DOHH2 (cell line): ENCODE measurements around the gene PON1.

Source experiments
- H3F3A ChIP-seq: fragments of 200-600 bp; sonication (generic), shearing (Covaris generic); 2 replicates; pipeline ENCODE4 v1.6.0; 2016; ENCODE audit warnings: antibody characterized with exemption, mild to moderate bottlenecking; ENCODE audit not compliant: control insufficient read depth, insufficient read depth
- H3K27ac ChIP-seq: fragments of 200-600 bp; sonication (generic); 2 replicates; pipeline ENCODE4 v1.5.1; 2014; ENCODE audit warnings: low read depth, mild to moderate bottlenecking, low read length, moderate library complexity
- H3K27me3 ChIP-seq: fragments of 200-600 bp; sonication (generic); 2 replicates; pipeline ENCODE4 v1.6.1; 2014; ENCODE audit warnings: mild to moderate bottlenecking, low read length, mixed read lengths; ENCODE audit not compliant: control insufficient read depth
- H3K36me3 ChIP-seq: fragments of 200-600 bp; sonication (generic); 2 replicates; pipeline ENCODE4 v1.6.1; 2014; ENCODE audit warnings: mild to moderate bottlenecking, low read length, moderate library complexity, mixed read lengths; ENCODE audit not compliant: control insufficient read depth
- H3K4me1 ChIP-seq: fragments of 200-600 bp; sonication (generic); 2 replicates; pipeline ENCODE4 v1.6.1; 2014; ENCODE audit warnings: mild to moderate bottlenecking, low read length, mixed read lengths; ENCODE audit not compliant: control insufficient read depth
- H3K4me2 ChIP-seq: fragments of 200-600 bp; sonication (generic); 2 replicates; pipeline ENCODE4 v1.6.0; 2014; ENCODE audit warnings: mild to moderate bottlenecking, low read length, moderate library complexity
- H3K4me3 ChIP-seq: fragments of 200-600 bp; sonication (generic); 2 replicates; pipeline ENCODE4 v1.5.1; 2014; ENCODE audit warnings: mild to moderate bottlenecking, low read length, mixed read lengths
- H3K79me2 ChIP-seq: fragments of 200-600 bp; sonication (generic); 2 replicates; pipeline ENCODE4 v1.6.1; 2014; ENCODE audit warnings: mild to moderate bottlenecking, low read length, mixed read lengths; ENCODE audit not compliant: control insufficient read depth
- H3K9me2 ChIP-seq: fragments of 200-600 bp; sonication (generic); replicated peaks from 2 replicates; pipeline ENCODE4 v1.6.1; 2014; ENCODE audit warnings: mild to moderate bottlenecking, low read length, mixed read lengths; ENCODE audit not compliant: control insufficient read depth
- H3K9me3 ChIP-seq: fragments of 200-600 bp; sonication (generic); 2 replicates; pipeline ENCODE4 v1.6.1; 2014; ENCODE audit warnings: antibody characterized with exemption, low read length, mixed read lengths; ENCODE audit not compliant: control insufficient read depth, insufficient read depth
- H4K20me1 ChIP-seq: fragments of 200-600 bp; sonication (generic); 2 replicates; pipeline ENCODE4 v1.6.0; 2014; ENCODE audit warnings: low read depth, mild to moderate bottlenecking, antibody characterized with exemption, low read length, moderate library complexity; ENCODE audit not compliant: control insufficient read depth, insufficient read depth
- EZH2phosphoT487 ChIP-seq: fragments of 200-600 bp; sonication (generic); IDR thresholded peaks from 2 replicates; pipeline ENCODE4 v1.6.1; 2017; ENCODE audit warnings: borderline replicate concordance, mild to moderate bottlenecking, antibody characterized with exemption, low read length, moderate library complexity, mixed read lengths
- TF ChIP-seq, protein P1 (sequence below): fragments of 200-600 bp; sonication (generic); IDR thresholded peaks from one replicate; pipeline ENCODE4 v1.5.1; 2014; ENCODE audit warnings: antibody characterized with exemption, mild to moderate bottlenecking, low read depth, low read length; ENCODE audit not compliant: poor library complexity, severe bottlenecking

PON1 gene

DNA sequence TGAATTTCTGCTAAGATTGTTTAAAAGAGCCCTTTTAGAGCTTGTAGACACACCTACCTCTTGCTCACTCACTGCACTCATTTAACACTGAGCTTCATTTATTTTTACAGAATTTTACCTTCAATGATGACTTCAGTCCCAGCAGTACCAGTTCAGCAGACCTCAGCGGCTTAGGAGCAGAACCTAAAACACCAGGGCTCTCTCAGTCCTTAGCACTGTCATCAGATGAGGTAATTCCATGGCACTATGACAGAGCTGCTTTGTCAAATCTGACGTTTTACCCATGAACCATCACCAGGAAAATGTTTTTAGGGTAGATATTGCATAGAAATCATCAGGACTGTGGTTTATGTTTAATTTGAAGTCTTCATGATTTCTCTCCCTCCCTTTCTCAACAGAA lies 38.2 kb downstream of the PON1 start:
- Histone ChIP-seq H4K20me1 (no peaks in the 10 kb centered on the region), H3K4me3 (no peak overlapping the region), H3K4me1 (no peaks in the 10 kb centered on the region), H3F3A (no peaks in the 10 kb centered on the region), H3K4me2 (no peak overlapping the region), H3K36me3 (no peaks in the 10 kb centered on the region), H3K27ac (no peak overlapping the region), H3K27me3 (no peaks in the 10 kb centered on the region), H3K9me3 (no peaks in the 10 kb centered on the region), H3K9me2 (no peaks in the 10 kb centered on the region), H3K79me2 (no peaks in the 10 kb centered on the region)
- TF ChIP-seq, protein P1, sequence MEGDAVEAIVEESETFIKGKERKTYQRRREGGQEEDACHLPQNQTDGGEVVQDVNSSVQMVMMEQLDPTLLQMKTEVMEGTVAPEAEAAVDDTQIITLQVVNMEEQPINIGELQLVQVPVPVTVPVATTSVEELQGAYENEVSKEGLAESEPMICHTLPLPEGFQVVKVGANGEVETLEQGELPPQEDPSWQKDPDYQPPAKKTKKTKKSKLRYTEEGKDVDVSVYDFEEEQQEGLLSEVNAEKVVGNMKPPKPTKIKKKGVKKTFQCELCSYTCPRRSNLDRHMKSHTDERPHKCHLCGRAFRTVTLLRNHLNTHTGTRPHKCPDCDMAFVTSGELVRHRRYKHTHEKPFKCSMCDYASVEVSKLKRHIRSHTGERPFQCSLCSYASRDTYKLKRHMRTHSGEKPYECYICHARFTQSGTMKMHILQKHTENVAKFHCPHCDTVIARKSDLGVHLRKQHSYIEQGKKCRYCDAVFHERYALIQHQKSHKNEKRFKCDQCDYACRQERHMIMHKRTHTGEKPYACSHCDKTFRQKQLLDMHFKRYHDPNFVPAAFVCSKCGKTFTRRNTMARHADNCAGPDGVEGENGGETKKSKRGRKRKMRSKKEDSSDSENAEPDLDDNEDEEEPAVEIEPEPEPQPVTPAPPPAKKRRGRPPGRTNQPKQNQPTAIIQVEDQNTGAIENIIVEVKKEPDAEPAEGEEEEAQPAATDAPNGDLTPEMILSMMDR = no peak
- TF ChIP-seq EZH2phosphoT487 = no peak

DNA sequence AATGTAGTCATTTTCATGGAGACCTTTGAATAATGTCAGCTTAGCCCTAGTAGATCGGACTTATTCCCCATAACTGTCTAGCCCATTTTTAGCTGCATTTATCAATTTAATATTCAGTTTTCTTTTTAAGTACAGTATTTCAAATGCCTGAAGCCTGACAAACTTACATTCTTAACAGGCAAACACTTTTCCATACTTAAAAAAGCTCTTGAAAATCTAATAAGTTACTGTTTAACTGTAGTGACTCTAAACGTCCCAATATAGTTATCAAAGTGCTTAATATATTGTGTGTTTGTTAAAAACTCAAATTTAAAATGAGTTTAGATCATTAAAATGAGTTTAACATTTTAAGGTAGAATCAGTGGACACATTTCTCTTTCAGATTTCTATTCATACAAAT lies 44.9 kb downstream of the PON1 start:
- H3K27ac ChIP-seq = no peak overlapping the region
- H3K9me2 ChIP-seq = no peaks in the 10 kb centered on the region
- no peaks in the 10 kb centered on the region for H3K27me3 ChIP-seq
- H3K4me3 ChIP-seq = no peak overlapping the region
- no peaks in the 10 kb centered on the region for H4K20me1 ChIP-seq
- no peak overlapping the region for H3K4me2 ChIP-seq
- H3F3A ChIP-seq = no peaks in the 10 kb centered on the region
- H3K79me2 ChIP-seq = no peaks in the 10 kb centered on the region
- H3K4me1 ChIP-seq = no peaks in the 10 kb centered on the region
- no peak for TF ChIP-seq EZH2phosphoT487
- TF ChIP-seq, protein P1 = no peak
- H3K36me3 ChIP-seq = no peaks in the 10 kb centered on the region
- no peaks in the 10 kb centered on the region for H3K9me3 ChIP-seq

DNA sequence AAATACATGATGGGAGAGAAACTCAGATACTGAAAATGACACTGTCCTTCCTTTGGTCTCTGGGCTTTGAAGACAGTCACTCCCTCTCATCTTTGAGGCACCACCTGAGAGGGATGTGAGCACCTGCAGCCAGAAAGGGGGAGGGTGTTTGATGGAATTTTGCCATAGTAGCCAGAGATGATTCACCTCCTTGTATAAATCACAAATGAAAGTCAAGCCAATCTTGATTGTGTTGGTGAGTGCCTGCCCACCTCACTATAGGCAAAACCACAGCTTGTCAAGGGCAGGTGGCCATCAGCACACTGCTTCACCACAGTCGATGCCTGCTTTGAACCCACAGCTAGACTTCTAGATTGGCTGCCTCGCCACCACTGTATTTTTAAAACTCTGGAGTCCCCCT lies 48.2 kb downstream of the PON1 start:
- no peaks in the 10 kb centered on the region for H3K36me3 ChIP-seq
- H3K79me2 ChIP-seq = no peaks in the 10 kb centered on the region
- no peaks in the 10 kb centered on the region for H3F3A ChIP-seq
- no peak overlapping the region for H3K4me3 ChIP-seq
- no peaks in the 10 kb centered on the region for H4K20me1 ChIP-seq
- H3K9me3 ChIP-seq = no peaks in the 10 kb centered on the region
- TF ChIP-seq, protein P1 = no peak
- TF ChIP-seq EZH2phosphoT487 = no peak
- no peaks in the 10 kb centered on the region for H3K4me1 ChIP-seq
- H3K27me3 ChIP-seq = no peaks in the 10 kb centered on the region
- no peaks in the 10 kb centered on the region for H3K9me2 ChIP-seq
- H3K4me2 ChIP-seq = no peak overlapping the region
- H3K27ac ChIP-seq = no peak overlapping the region

DNA sequence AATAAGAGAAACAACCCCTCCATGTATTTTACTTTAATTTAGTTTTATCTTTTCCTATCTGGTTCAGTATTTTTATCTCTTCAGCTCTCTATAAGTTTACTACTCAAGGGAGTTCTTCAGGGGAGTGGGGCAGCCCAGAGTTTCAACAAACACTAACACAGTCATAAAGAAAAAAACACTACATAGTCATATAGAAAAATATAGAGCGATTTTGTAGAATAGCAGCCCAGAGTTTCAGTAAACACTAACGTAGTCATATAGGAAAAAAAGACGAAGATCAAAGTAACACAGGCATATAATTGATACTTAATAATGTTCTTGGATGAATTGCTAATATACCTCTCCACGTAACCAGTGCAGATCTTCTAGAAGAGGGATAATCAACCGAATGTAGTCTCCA lies 54.7 kb downstream of the PON1 start:
- H3F3A ChIP-seq = no peaks in the 10 kb centered on the region
- no peaks in the 10 kb centered on the region; the same call in 1 of the 2 replicates for H3K9me2 ChIP-seq
- H3K79me2 ChIP-seq = no peaks in the 10 kb centered on the region
- no peak overlapping the region for H3K4me2 ChIP-seq
- TF ChIP-seq, protein P1 = no peak
- no peak for TF ChIP-seq EZH2phosphoT487
- H3K4me3 ChIP-seq = no peak overlapping the region
- H3K4me1 ChIP-seq = no peaks in the 10 kb centered on the region
- H3K36me3 ChIP-seq = no peaks in the 10 kb centered on the region
- H4K20me1 ChIP-seq = no peaks in the 10 kb centered on the region
- H3K27me3 ChIP-seq = no peaks in the 10 kb centered on the region
- H3K9me3 ChIP-seq = no peaks in the 10 kb centered on the region
- H3K27ac ChIP-seq = no peak overlapping the region
